Measurements from ENCODE around the gene CGA.

- no peak for TF ChIP-seq CTCF (IDR thresholded peaks at IDR 0.05)
- TF ChIP-seq POLR2A (IDR thresholded peaks at IDR 0.05), result no peak
Observed at GRCh38 chr6:87136963-87137362, 42.1 kb upstream of the CGA start.

Data from uterus (tissue), 2 donors.